HEK293 (cell line): ENCODE measurements around the gene ST3GAL2.
A peak's percentile ranks its signal among the peaks of the same experiment; 100 is the strongest.

Source experiments
- CTCF ChIA-PET: fragments of 350-600 bp; formaldehyde crosslinking; extraction: SDS; loops from one replicate; lab custom pipeline; 2021; ENCODE audit warnings: antibody characterized with exemption; lab: Yijun Ruan, JAX
- POLR2A ChIA-PET: fragments of 300-600 bp; formaldehyde crosslinking; extraction: SDS; loops from one replicate; lab custom pipeline; 2020; ENCODE audit warnings: antibody characterized with exemption, inconsistent platforms; lab: Yijun Ruan, JAX
- H3K27ac ChIP-seq: fragments of 200-500 bp; sonication (Bioruptor generic); 2 replicates; pipeline ENCODE4 v1.5.1; 2014; ENCODE audit warnings: low read depth, low read length, control low read depth, inconsistent platforms; ENCODE audit errors: extremely low read depth
- H3K36me3 ChIP-seq, 2 experiments: fragments of 200-500 bp in 1 of 2; sonication (Bioruptor generic) in 1 of 2; 1 replicate in 1 of 2; 2 replicates in 1 of 2; pipeline ENCODE4 v1.5.1; 2014 to 2017; ENCODE audit warnings: inconsistent platforms in 2 of 2, low read length in 2 of 2; ENCODE audit not compliant: control insufficient read depth in 2 of 2, insufficient read depth in 1 of 2
- H3K4me1 ChIP-seq: fragments of 200-500 bp; sonication (Bioruptor generic); 2 replicates; pipeline ENCODE4 v1.5.1; 2014; ENCODE audit warnings: mild to moderate bottlenecking, low read length, inconsistent platforms; ENCODE audit not compliant: control insufficient read depth, insufficient read depth
- H3K4me3 ChIP-seq: 2 replicates; pipeline ENCODE4 v1.5.1; 2011; ENCODE audit warnings: low read depth, mild to moderate bottlenecking, control low read depth, low read length, moderate library complexity
- H3K9me3 ChIP-seq: fragments of 200-500 bp; sonication (Bioruptor generic); 2 replicates; pipeline ENCODE4 v1.5.1; 2014; ENCODE audit warnings: low read depth, low read length, inconsistent platforms; ENCODE audit not compliant: control insufficient read depth, insufficient read depth
- BCL11A ChIP-seq: fragments of 450-650 bp; formaldehyde crosslinking; IDR thresholded peaks from 2 replicates; pipeline ENCODE4 v1.5.1; 2016; ENCODE audit warnings: low read depth, missing biosample characterization, missing genetic modification characterization
- EGR2 ChIP-seq: fragments of 450-650 bp; formaldehyde crosslinking; IDR thresholded peaks from 2 replicates; pipeline ENCODE4 v1.5.1; 2016; ENCODE audit warnings: low read depth, missing biosample characterization, missing genetic modification characterization
- HOXA7 ChIP-seq: sonication (generic); formaldehyde crosslinking; IDR thresholded peaks from 2 replicates; pipeline ENCODE4 v1.8.1; 2022; ENCODE audit warnings: missing genetic modification reagents, borderline replicate concordance
- IKZF3 ChIP-seq: fragments of 450-650 bp; IDR thresholded peaks from 2 replicates; pipeline ENCODE4 v1.5.0; 2018; ENCODE audit warnings: missing biosample characterization, mild to moderate bottlenecking, missing genetic modification characterization, moderate library complexity
- INSM2 ChIP-seq: fragments of 450-650 bp; formaldehyde crosslinking; IDR thresholded peaks from 2 replicates; pipeline ENCODE4 v1.5.1; 2016; ENCODE audit warnings: missing biosample characterization, missing genetic modification characterization
- KLF9 ChIP-seq: fragments of 450-650 bp; formaldehyde crosslinking; IDR thresholded peaks from 2 replicates; pipeline ENCODE4 v1.5.1; 2016; ENCODE audit warnings: missing biosample characterization, missing genetic modification characterization, low read depth
- REPIN1 ChIP-seq: fragments of 450-650 bp; formaldehyde crosslinking; IDR thresholded peaks from 2 replicates; pipeline ENCODE4 v1.5.1; 2017; ENCODE audit warnings: missing biosample characterization, missing genetic modification characterization, low read depth
- SCRT1 ChIP-seq: fragments of 450-650 bp; formaldehyde crosslinking; IDR thresholded peaks from 2 replicates; pipeline ENCODE4 v1.5.1; 2016; ENCODE audit warnings: missing biosample characterization, missing genetic modification characterization, borderline replicate concordance
- YY1 ChIP-seq: fragments of 450-650 bp; formaldehyde crosslinking; IDR thresholded peaks from 2 replicates; pipeline ENCODE4 v1.5.1; 2018; ENCODE audit warnings: missing biosample characterization, missing genetic modification characterization
- ZBTB21 ChIP-seq: fragments of 450-650 bp; formaldehyde crosslinking; IDR thresholded peaks from 2 replicates; pipeline ENCODE4 v1.5.1; 2017; ENCODE audit warnings: missing biosample characterization, missing genetic modification characterization
- ZIC2 ChIP-seq: fragments of 450-650 bp; formaldehyde crosslinking; IDR thresholded peaks from 2 replicates; pipeline ENCODE4 v1.5.1; 2016; ENCODE audit warnings: missing biosample characterization, missing genetic modification characterization
- ZNF175 ChIP-seq: fragments of 450-650 bp; formaldehyde crosslinking; IDR thresholded peaks from 2 replicates; pipeline ENCODE4 v1.5.1; 2016; ENCODE audit warnings: missing biosample characterization, missing genetic modification characterization
- ZNF184 ChIP-seq: fragments of 450-650 bp; IDR thresholded peaks from 2 replicates; pipeline ENCODE4 v1.5.1; 2018; ENCODE audit warnings: missing biosample characterization, mild to moderate bottlenecking, missing genetic modification characterization
- ZNF223 ChIP-seq: fragments of 450-650 bp; formaldehyde crosslinking; IDR thresholded peaks from 2 replicates; pipeline ENCODE4 v1.5.1; 2016; ENCODE audit warnings: missing biosample characterization, missing genetic modification characterization
- ZNF280D ChIP-seq: fragments of 450-650 bp; formaldehyde crosslinking; IDR thresholded peaks from 2 replicates; pipeline ENCODE4 v1.5.1; 2016; ENCODE audit warnings: missing biosample characterization, missing genetic modification characterization
- ZNF398 ChIP-seq: fragments of 450-650 bp; formaldehyde crosslinking; IDR thresholded peaks from 2 replicates; pipeline ENCODE4 v1.5.1; 2017; ENCODE audit warnings: missing biosample characterization, missing genetic modification characterization
- ZNF513 ChIP-seq: fragments of 450-650 bp; IDR thresholded peaks from 2 replicates; pipeline ENCODE4 v1.5.1; 2018; ENCODE audit warnings: missing biosample characterization, missing genetic modification characterization
- ZNF701 ChIP-seq: fragments of 450-650 bp; formaldehyde crosslinking; IDR thresholded peaks from 2 replicates; pipeline ENCODE4 v1.5.1; 2016; ENCODE audit warnings: missing biosample characterization, missing genetic modification characterization
- ZSCAN23 ChIP-seq: fragments of 450-650 bp; formaldehyde crosslinking; IDR thresholded peaks from 2 replicates; pipeline ENCODE4 v1.5.1; 2016; ENCODE audit warnings: missing biosample characterization, missing genetic modification characterization
- ZSCAN4 ChIP-seq: fragments of 450-650 bp; formaldehyde crosslinking; IDR thresholded peaks from 2 replicates; pipeline ENCODE4 v1.5.1; 2017; ENCODE audit warnings: missing biosample characterization, missing genetic modification characterization
- ZXDB ChIP-seq: fragments of 450-650 bp; formaldehyde crosslinking; IDR thresholded peaks from 2 replicates; pipeline ENCODE4 v1.5.1; 2016; ENCODE audit warnings: missing biosample characterization, missing genetic modification characterization

Gene ST3GAL2

GRCh38 chr16:70463235-70463634, 24.3 kb upstream of the ST3GAL2 start:
- Histone ChIP-seq H3K27ac (no peak overlapping the region), H3K4me3 (no peak overlapping the region), H3K36me3 (peaks cover 0 to 11% of the 10 kb centered on the region in 2 experiments; a peak in 2 of 3 replicates), H3K4me1 (no peaks in the 10 kb centered on the region), H3K9me3 (no peaks in the 10 kb centered on the region)
- ChIA-PET POLR2A (interaction anchor here (1.2 kb wide), 1 partner anchor 82 kb away, joined by 4 read pairs; no protein-coding TSS in a partner anchor), CTCF (no interaction called here)
- no peak for TF ChIP-seq INSM2 (tag by site-specific recombination)
- TF ChIP-seq KLF9 = no peak
- TF ChIP-seq BCL11A = no peak
- no peak for TF ChIP-seq ZNF513 (tag by site-specific recombination)
- TF ChIP-seq ZSCAN4 (tag by site-specific recombination) = no peak
- TF ChIP-seq ZNF398 (tag by site-specific recombination) = no peak
- no peak for TF ChIP-seq IKZF3 (tag by site-specific recombination)
- no peak for TF ChIP-seq ZBTB21 (tag by site-specific recombination)
- TF ChIP-seq ZNF223 (tag by site-specific recombination) = no peak
- no peak for TF ChIP-seq HOXA7 (CRISPR knock-in tag)

- ChIA-PET CTCF (interaction anchor here (0.7 to 1.0 kb wide), 2 partner anchors 12 to 79 kb away, joined by 3 to 7 read pairs; no protein-coding TSS in a partner anchor), POLR2A (interaction anchor here (1.5 kb wide), 1 partner anchor 79 kb away, joined by 6 read pairs; no protein-coding TSS in a partner anchor)
Observed at GRCh38 chr16:70460737-70461261, 21.9 kb upstream of the ST3GAL2 start.

More at GRCh38 chr16:70460737-70461261, 21.9 kb upstream of the ST3GAL2 start:
- Histone ChIP-seq H3K36me3 (peaks cover 0 to 11% of the 10 kb centered on the region in 2 experiments; a peak in 2 of 3 replicates), H3K9me3 (no peaks in the 10 kb centered on the region), H3K4me1 (no peaks in the 10 kb centered on the region), H3K27ac (no peak overlapping the region), H3K4me3 (no peak overlapping the region)
- TF ChIP-seq ZNF280D (tag by site-specific recombination) (no peak), ZSCAN23 (tag by site-specific recombination) (no peak), ZNF175 (tag by site-specific recombination) (no peak), REPIN1 (tag by site-specific recombination) (no peak), ZXDB (tag by site-specific recombination) (no peak), ZNF701 (tag by site-specific recombination) (no peak), EGR2 (peak; percentile 48), SCRT1 (tag by site-specific recombination) (no peak), ZIC2 (tag by site-specific recombination) (peak; percentile 23; the same call in 1 of the 2 replicates), ZNF184 (no peak), YY1 (tag by site-specific recombination) (no peak)
